ENCODE measurements around the gene CACNG6.
A peak's percentile ranks its signal among the peaks of the same experiment; 100 is the strongest.

CACNG6 gene

GRCh38 chr19:53993448-53993847 is 2.0 kb downstream of the CACNG6 start:
- TF ChIP-seq CTCF (IDR thresholded peaks at IDR 0.05; ENCODE audit: poor library complexity, severe bottlenecking): no peak
- Histone ChIP-seq H3K9me3 (ENCODE audit: severe bottlenecking) (no peaks in the 10 kb centered on the region), H3K27ac (ENCODE audit: poor library complexity, severe bottlenecking) (no peak overlapping the region), H3K27me3 (ENCODE audit: insufficient read depth, poor library complexity, severe bottlenecking) (peaks cover 8% of the 10 kb centered on the region), H3K4me1 (ENCODE audit: insufficient read depth, poor library complexity, severe bottlenecking) (no peaks in the 10 kb centered on the region), H3K4me3 (ENCODE audit: severe bottlenecking) (no peak overlapping the region), H3K36me3 (ENCODE audit: low read depth) (no peaks in the 10 kb centered on the region)
- no peak for DNase-seq (ENCODE audit: low spot score)
- ATAC-seq (ENCODE audit: low read depth): no peak

GRCh38 chr19:53994811-53995210 is 3.4 kb downstream of the CACNG6 start:
- Histone ChIP-seq H3K36me3 (ENCODE audit: low read depth) (no peaks in the 10 kb centered on the region), H3K27ac (ENCODE audit: poor library complexity, severe bottlenecking) (no peak overlapping the region), H3K4me3 (ENCODE audit: severe bottlenecking) (no peak overlapping the region), H3K4me1 (ENCODE audit: insufficient read depth, poor library complexity, severe bottlenecking) (no peaks in the 10 kb centered on the region), H3K27me3 (ENCODE audit: insufficient read depth, poor library complexity, severe bottlenecking) (peaks cover 8% of the 10 kb centered on the region), H3K9me3 (ENCODE audit: severe bottlenecking) (no peaks in the 10 kb centered on the region)
- ATAC-seq (ENCODE audit: low read depth) (no peak), DNase-seq (ENCODE audit: low spot score) (no peak)
- TF ChIP-seq CTCF (IDR thresholded peaks at IDR 0.05; ENCODE audit: poor library complexity, severe bottlenecking): no peak

GRCh38 chr19:53998223-53998622 is 6.8 kb downstream of the CACNG6 start:
- no peak for TF ChIP-seq CTCF (IDR thresholded peaks at IDR 0.05; ENCODE audit: poor library complexity, severe bottlenecking)
- ATAC-seq (ENCODE audit: low read depth) (no peak), DNase-seq (ENCODE audit: low spot score) (no peak)
- no peak overlapping the region for H3K4me3 ChIP-seq (ENCODE audit: severe bottlenecking)
- H3K9me3 ChIP-seq (ENCODE audit: severe bottlenecking): no peaks in the 10 kb centered on the region
- H3K27ac ChIP-seq (ENCODE audit: poor library complexity, severe bottlenecking): no peak overlapping the region
- no peaks in the 10 kb centered on the region for H3K27me3 ChIP-seq (ENCODE audit: insufficient read depth, poor library complexity, severe bottlenecking)
- no peaks in the 10 kb centered on the region for H3K4me1 ChIP-seq (ENCODE audit: insufficient read depth, poor library complexity, severe bottlenecking)
- H3K36me3 ChIP-seq (ENCODE audit: low read depth): no peaks in the 10 kb centered on the region

GRCh38 chr19:53999694-54000093 is 8.3 kb downstream of the CACNG6 start:
- TF ChIP-seq CTCF (IDR thresholded peaks at IDR 0.05; ENCODE audit: poor library complexity, severe bottlenecking): no peak
- Histone ChIP-seq H3K4me3 (ENCODE audit: severe bottlenecking) (no peak overlapping the region), H3K4me1 (ENCODE audit: insufficient read depth, poor library complexity, severe bottlenecking) (no peaks in the 10 kb centered on the region), H3K9me3 (ENCODE audit: severe bottlenecking) (no peaks in the 10 kb centered on the region), H3K27me3 (ENCODE audit: insufficient read depth, poor library complexity, severe bottlenecking) (no peaks in the 10 kb centered on the region), H3K36me3 (ENCODE audit: low read depth) (no peaks in the 10 kb centered on the region), H3K27ac (ENCODE audit: poor library complexity, severe bottlenecking) (no peak overlapping the region)
- ATAC-seq (ENCODE audit: low read depth) (no peak), DNase-seq (ENCODE audit: low spot score) (no peak)

GRCh38 chr19:54001496-54001895 is 10.1 kb downstream of the CACNG6 start:
- H3K36me3 ChIP-seq (ENCODE audit: low read depth): no peaks in the 10 kb centered on the region
- no peaks in the 10 kb centered on the region for H3K27me3 ChIP-seq (ENCODE audit: insufficient read depth, poor library complexity, severe bottlenecking)
- H3K27ac ChIP-seq (ENCODE audit: poor library complexity, severe bottlenecking): peak overlapping the region; percentile 32
- H3K9me3 ChIP-seq (ENCODE audit: severe bottlenecking): no peaks in the 10 kb centered on the region
- no peak for DNase-seq (ENCODE audit: low spot score)
- no peak overlapping the region for H3K4me3 ChIP-seq (ENCODE audit: severe bottlenecking)
- no peak for ATAC-seq (ENCODE audit: low read depth)
- TF ChIP-seq CTCF (IDR thresholded peaks at IDR 0.05; ENCODE audit: poor library complexity, severe bottlenecking): no peak
- H3K4me1 ChIP-seq (ENCODE audit: insufficient read depth, poor library complexity, severe bottlenecking): no peaks in the 10 kb centered on the region

Measured in RWPE2 (cell line).